Measurements from ENCODE around the gene ABCE1.

DNA sequence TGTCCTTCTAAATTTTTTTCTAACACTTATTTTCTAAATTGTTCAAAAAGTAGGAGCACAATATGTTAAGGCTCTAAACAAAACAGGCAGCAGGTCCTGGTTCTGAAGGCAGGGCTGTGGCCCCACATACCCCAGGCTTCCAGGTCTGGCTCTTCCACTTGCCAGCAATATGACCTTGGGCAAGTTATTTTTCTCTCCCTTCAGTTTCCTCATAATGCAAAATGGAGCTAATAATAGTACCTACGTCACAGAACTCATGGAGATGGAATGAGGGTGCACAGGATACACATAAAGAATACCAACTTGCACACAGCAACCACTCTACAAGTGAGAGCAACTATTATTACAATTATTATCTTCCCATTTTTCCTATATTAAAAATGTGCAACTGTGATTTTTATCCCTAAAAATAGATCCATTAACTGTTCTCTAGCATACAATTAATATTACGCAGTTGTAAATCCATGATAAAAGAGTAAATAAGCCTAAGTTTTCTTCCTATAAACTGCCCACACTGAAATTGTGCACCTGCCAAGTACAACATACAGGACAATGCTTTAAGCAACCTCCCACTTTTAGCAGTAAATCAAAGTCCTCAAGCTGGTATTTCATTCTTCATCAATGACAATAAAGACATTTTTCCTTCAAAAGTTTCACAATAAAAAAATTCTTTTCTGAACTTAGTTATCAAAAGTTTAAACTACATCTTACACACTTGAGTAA is 55.2 kb downstream of the ABCE1 start:
- TF ChIP-seq POLR2A (IDR thresholded peaks at IDR 0.05; ENCODE audit: low read depth, low read length) (no peak), TAF1 (IDR thresholded peaks at IDR 0.05; ENCODE audit: borderline replicate concordance, low read depth, low read length) (no peak)
